GM18520 (cell line): Measurements from ENCODE around the gene NRBP1.
"Not testable (repeated sequence)": the region's sequence is repeated elsewhere in the genome, so short reads cannot be mapped to it uniquely, and the experiment has no call there.

Experiments
- ATAC-seq: cut with Tn5 transposase; IDR thresholded peaks from one replicate; pipeline ENCODE4 v1.9.1; 2021; ENCODE audit not compliant: unreplicated experiment

Gene NRBP1

GRCh38 chr2:27421660-27422250, 6.7 kb upstream of the NRBP1 start:
- ATAC-seq: no peak

GRCh38 chr2:27422958-27423357, 5.5 kb upstream of the NRBP1 start:
- no peak for ATAC-seq

GRCh38 chr2:27425039-27425438, 3.4 kb upstream of the NRBP1 start:
- not testable (repeated sequence) for ATAC-seq

- no peak for ATAC-seq
Measured at GRCh38 chr2:27427863-27428212, 593 bp upstream of the NRBP1 start.

DNA sequence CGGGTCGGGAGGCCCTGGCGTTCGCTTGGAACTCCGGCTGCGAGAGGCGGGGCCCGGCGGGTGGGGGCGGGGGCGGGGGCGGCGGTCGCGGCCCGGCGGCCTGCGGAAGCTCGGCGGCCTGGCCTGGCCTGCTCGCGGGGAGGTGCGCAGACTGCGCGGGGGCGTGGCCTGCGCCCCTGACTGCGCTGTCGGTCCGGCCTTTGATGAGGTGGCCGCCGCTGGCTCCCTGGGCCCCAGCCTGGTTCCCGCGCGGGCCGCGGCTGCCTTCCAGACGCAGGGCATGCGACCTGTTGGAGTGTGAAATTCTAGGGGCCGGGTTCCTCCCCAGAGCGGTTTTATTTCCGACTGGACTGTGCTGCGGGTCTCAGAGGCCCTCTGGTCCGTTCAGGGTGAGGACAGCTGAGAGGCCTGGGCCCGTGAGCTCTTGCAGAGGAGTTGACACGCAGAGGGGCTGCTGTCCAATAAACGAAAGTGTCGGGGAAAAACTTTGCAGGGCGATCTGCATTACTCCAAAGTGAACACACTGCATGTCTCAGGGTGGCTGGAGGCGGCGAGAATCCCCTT, 629 bp downstream of the NRBP1 start:
- ATAC-seq: peak; percentile 52

DNA sequence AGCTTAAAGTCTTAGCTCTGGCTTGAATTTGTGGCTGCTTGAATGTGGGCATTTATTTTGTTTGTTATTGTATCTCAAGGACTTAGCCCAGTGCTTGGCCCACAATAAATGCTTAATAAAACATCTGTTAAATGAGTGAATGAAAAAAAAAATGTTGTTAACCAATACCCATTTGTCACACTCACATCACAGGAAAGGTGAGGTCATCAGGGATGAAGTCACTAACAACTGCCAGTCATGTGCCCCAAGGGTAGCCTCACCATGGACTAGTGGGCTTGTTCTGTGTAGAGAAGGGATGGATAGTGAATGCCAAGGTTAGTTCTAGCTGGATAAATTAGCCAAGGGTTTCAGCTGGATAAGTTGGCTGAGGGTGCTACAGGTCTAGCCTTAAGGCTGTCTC, 3.0 kb downstream of the NRBP1 start:
- ATAC-seq: no peak

GRCh38 chr2:27435628-27436027, 7.2 kb downstream of the NRBP1 start:
- no peak for ATAC-seq

DNA sequence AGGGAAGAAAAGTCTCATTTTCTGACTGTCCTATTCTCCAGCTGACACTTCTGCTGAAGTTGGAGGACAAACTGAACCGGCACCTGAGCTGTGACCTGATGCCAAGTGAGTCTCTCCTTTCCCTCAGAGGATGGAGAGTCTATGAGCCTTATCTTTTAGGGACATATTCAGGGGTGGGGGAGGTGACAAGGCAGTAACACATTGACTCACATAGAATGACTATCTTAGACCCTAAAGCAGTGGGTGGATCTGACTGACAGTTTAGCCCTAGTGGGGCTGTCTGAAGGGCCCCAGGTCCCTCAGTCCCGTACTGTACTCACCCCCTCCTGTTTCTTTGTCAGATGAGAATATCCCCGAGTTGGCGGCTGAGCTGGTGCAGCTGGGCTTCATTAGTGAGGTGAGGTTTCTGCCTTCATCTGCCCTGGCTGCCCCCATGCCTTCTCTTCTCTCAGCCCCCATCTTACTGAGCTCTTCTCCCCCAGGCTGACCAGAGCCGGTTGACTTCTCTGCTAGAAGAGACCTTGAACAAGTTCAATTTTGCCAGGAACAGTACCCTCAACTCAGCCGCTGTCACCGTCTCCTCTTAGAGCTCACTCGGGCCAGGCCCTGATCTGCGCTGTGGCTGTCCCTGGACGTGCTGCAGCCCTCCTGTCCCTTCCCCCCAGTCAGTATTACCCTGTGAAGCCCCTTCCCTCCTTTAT, 12.9 kb downstream of the NRBP1 start:
- no peak for ATAC-seq

DNA sequence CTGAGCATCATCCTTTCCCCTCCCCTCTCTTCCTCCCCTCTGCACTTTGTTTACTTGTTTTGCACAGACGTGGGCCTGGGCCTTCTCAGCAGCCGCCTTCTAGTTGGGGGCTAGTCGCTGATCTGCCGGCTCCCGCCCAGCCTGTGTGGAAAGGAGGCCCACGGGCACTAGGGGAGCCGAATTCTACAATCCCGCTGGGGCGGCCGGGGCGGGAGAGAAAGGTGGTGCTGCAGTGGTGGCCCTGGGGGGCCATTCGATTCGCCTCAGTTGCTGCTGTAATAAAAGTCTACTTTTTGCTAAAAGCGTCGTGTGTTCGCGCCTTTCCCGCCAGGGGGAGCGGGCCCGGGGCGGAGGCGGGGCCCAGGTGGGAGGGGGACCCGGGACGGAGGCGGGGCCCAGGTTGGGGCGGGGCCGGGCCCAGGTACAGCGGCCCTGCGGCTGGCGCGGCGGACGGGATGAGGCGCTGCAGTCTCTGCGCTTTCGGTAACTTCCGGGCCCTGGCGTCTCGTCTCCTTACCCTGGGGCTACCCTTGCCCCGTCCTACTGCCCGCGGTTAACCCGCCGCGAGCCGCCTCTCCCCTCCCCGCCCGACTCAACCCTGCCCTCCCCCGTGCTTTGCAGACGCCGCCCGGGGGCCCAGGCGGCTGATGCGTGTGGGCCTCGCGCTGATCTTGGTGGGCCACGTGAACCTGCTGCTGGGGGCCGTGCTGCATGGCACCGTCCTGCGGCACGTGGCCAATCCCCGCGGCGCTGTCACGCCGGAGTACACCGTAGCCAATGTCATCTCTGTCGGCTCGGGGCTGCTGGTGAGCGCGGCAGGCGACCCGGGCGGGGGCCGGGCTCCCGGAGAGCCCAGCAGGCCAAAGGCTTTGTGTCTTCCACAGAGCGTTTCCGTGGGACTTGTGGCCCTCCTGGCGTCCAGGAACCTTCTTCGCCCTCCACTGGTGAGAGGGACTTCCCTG, 13.8 kb downstream of the NRBP1 start, which contains the start of gene KRTCAP3:
Gene KRTCAP3, plus strand, starts transcription at position 424 of the 962 bp plus-strand sequence. Its CDS starts 32 bp downstream, at position 456.
- ATAC-seq: no peak

GRCh38 chr2:27442920-27443282, 14.5 kb downstream of the NRBP1 start:
- no peak for ATAC-seq

- ATAC-seq: no peak
Measured at GRCh38 chr2:27445155-27445554, 16.7 kb downstream of the NRBP1 start.

- ATAC-seq: no peak
Measured at GRCh38 chr2:27445615-27446014, 17.2 kb downstream of the NRBP1 start.

DNA sequence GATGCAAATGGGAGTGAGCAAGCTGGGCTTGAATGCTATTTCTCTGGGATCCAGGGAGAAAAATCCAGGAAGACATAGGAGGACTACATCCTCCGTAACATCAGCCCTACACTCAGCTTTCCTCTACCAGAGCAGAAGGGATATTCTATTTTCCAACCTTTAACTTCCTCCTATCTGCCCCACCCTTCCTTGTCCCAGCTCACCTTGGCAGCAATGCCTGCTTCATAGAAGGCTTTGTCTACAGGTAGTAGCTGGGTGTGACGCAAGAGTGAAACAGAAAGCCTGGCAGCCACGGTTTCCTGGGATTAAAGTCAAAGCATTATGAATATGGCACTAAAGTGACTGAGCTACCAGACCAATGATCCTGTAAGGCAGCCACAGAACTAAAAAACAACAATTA, 17.6 kb downstream of the NRBP1 start:
- ATAC-seq: no peak

GRCh38 chr2:27448381-27448780, 19.9 kb downstream of the NRBP1 start:
- no peak for ATAC-seq

DNA sequence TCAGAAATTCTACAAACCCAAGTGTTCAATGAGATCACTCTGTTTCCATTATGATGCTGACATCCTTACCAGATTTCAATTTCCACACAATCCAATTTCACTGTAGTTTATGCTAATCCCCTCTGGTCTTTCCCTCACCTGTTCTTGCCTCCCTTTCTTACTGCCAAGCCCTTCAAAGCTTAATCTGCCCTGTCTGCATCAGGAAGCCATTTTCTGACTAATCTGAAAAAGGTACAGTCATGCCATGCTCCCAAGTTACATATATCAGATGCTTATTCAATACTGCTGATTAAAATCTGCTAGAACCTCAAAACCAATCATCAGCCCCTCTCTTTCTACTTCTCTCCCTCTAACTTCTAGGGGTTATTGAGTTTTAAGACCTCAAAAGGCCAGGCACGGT, 22.7 kb downstream of the NRBP1 start:
- no peak for ATAC-seq

DNA sequence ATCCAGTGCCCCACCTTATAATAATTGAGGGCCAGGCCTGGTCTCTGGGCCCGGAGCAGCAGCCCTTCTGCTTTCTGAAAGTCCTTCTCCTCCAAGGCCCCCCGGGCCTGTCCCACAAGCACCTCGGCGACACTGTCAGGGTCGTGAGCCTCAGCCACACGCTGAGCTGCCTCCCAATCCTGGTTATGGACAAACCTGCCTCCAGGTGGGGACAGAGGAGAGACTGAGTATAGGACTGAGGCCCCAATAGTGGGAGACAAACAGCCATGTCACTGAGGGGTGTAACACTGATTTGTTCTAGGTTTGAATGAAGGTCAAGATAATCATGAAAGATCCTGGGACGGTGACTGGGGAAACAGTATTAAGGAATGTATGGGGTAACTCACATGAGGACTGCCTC, 25.5 kb downstream of the NRBP1 start:
- ATAC-seq: no peak

DNA sequence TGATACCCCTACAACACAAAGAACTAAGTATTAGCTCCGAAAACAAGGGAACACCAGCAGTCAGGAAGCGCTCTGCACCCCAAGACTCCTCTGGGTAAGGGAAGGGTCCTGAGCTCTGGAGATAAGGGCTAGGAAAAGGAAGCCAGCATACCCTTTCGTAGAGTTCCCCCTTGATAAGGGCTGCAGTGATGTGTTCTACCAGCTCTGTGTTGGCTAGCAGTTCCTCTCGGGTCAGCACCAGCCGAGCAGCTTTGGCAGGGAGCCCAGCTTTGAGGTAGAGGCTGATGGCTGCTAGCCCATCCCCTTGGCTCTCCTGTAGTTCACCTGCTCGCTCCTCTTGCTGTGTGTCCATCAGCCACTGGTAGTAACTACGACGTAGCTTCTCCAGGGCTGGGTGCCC, 32.7 kb downstream of the NRBP1 start:
- no peak for ATAC-seq

- no peak for ATAC-seq
Measured at GRCh38 chr2:27464443-27464842, 36.0 kb downstream of the NRBP1 start.

GRCh38 chr2:27471961-27472360, 43.5 kb downstream of the NRBP1 start:
- ATAC-seq: no peak

DNA sequence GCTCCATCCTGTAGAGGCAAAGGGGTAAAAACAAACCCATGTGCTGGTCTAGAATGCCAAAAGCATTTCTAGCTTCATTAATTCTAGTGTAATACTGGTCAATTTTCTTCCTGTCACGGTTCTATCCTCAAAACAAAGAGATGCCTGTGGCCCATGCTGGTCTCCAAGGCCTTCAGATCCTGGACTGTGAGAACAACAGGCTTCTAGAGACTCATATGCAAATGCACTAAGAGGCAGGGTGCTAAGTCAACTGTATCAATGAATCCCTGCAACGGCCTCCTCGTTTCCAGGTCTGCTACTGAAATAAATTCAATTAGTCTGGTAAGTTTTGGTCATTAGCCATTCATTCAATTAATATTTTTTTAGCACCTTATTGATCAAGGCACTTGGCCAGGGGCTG, 57.1 kb downstream of the NRBP1 start:
- ATAC-seq: no peak

DNA sequence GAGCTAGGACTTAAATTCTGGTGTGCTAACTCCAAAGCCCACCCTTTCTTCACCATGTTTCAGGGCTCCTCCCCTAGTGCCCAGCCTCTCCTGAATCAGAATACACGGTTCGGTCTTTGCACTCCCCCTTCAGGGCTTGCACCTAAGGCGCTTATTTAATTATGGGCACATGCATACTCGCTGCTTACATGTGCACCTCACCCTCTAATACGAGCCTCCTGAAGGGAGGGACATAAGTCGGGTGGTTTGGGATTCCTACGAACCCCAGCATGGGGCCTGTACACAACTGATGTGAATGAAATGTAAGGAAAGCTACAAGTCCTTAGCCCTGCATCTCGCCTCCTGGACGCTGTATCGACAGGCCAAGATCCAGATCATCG, 60.7 kb downstream of the NRBP1 start:
- ATAC-seq: no peak
